Measurements from ENCODE around the gene CANT1.

The CANT1 gene

GRCh38 chr17:79039886-79040285 is 30.3 kb upstream of the CANT1 start:
- H3K4me1 ChIP-seq (ENCODE audit: insufficient read depth, poor library complexity, severe bottlenecking), result peaks cover 35% of the 10 kb centered on the region
- no peak for ATAC-seq (ENCODE audit: low read depth)
- H3K9me3 ChIP-seq (ENCODE audit: severe bottlenecking), result no peaks in the 10 kb centered on the region
- DNase-seq (ENCODE audit: low spot score), result no peak
- TF ChIP-seq CTCF (IDR thresholded peaks at IDR 0.05; ENCODE audit: poor library complexity, severe bottlenecking), result no peak
- H3K4me3 ChIP-seq (ENCODE audit: severe bottlenecking), result no peak overlapping the region
- H3K27ac ChIP-seq (ENCODE audit: poor library complexity, severe bottlenecking), result no peak overlapping the region
- H3K27me3 ChIP-seq (ENCODE audit: insufficient read depth, poor library complexity, severe bottlenecking), result no peaks in the 10 kb centered on the region
- H3K36me3 ChIP-seq (ENCODE audit: low read depth), result no peaks in the 10 kb centered on the region

GRCh38 chr17:79039171-79039570 is 29.6 kb upstream of the CANT1 start:
- H3K27ac ChIP-seq (ENCODE audit: poor library complexity, severe bottlenecking), result peak overlapping the region; percentile 79
- no peak for ATAC-seq (ENCODE audit: low read depth)

GRCh38 chr17:79038545-79039135 is 29.1 kb upstream of the CANT1 start:
- Histone ChIP-seq H3K27me3 (ENCODE audit: insufficient read depth, poor library complexity, severe bottlenecking) (no peaks in the 10 kb centered on the region), H3K36me3 (ENCODE audit: low read depth) (no peaks in the 10 kb centered on the region), H3K27ac (ENCODE audit: poor library complexity, severe bottlenecking) (peak overlapping the region; percentile 79), H3K9me3 (ENCODE audit: severe bottlenecking) (no peaks in the 10 kb centered on the region), H3K4me1 (ENCODE audit: insufficient read depth, poor library complexity, severe bottlenecking) (peaks cover 35% of the 10 kb centered on the region), H3K4me3 (ENCODE audit: severe bottlenecking) (no peak overlapping the region)
- peak; percentile 88 for DNase-seq (ENCODE audit: low spot score)
- TF ChIP-seq CTCF (IDR thresholded peaks at IDR 0.05; ENCODE audit: poor library complexity, severe bottlenecking), result no peak
- peak; percentile 76 for ATAC-seq (ENCODE audit: low read depth)

More at GRCh38 chr17:79039171-79039570, 29.6 kb upstream of the CANT1 start:
- TF ChIP-seq CTCF (IDR thresholded peaks at IDR 0.05; ENCODE audit: poor library complexity, severe bottlenecking), result no peak
- DNase-seq (ENCODE audit: low spot score), result no peak
- Histone ChIP-seq H3K9me3 (ENCODE audit: severe bottlenecking) (no peaks in the 10 kb centered on the region), H3K4me1 (ENCODE audit: insufficient read depth, poor library complexity, severe bottlenecking) (peaks cover 35% of the 10 kb centered on the region), H3K36me3 (ENCODE audit: low read depth) (no peaks in the 10 kb centered on the region), H3K27me3 (ENCODE audit: insufficient read depth, poor library complexity, severe bottlenecking) (no peaks in the 10 kb centered on the region), H3K4me3 (ENCODE audit: severe bottlenecking) (no peak overlapping the region)

GRCh38 chr17:79036596-79036995 is 27.0 kb upstream of the CANT1 start:
- Histone ChIP-seq H3K27me3 (ENCODE audit: insufficient read depth, poor library complexity, severe bottlenecking) (no peaks in the 10 kb centered on the region), H3K4me1 (ENCODE audit: insufficient read depth, poor library complexity, severe bottlenecking) (peaks cover 35% of the 10 kb centered on the region), H3K36me3 (ENCODE audit: low read depth) (no peaks in the 10 kb centered on the region), H3K27ac (ENCODE audit: poor library complexity, severe bottlenecking) (peak overlapping the region; percentile 79), H3K4me3 (ENCODE audit: severe bottlenecking) (no peak overlapping the region), H3K9me3 (ENCODE audit: severe bottlenecking) (no peaks in the 10 kb centered on the region)
- peak; percentile 83 for ATAC-seq (ENCODE audit: low read depth)
- DNase-seq (ENCODE audit: low spot score), result peak; percentile 30
- TF ChIP-seq CTCF (IDR thresholded peaks at IDR 0.05; ENCODE audit: poor library complexity, severe bottlenecking), result no peak

GRCh38 chr17:79036181-79036580 is 26.6 kb upstream of the CANT1 start:
- no peak for TF ChIP-seq CTCF (IDR thresholded peaks at IDR 0.05; ENCODE audit: poor library complexity, severe bottlenecking)
- no peak overlapping the region for H3K4me3 ChIP-seq (ENCODE audit: severe bottlenecking)
- H3K27me3 ChIP-seq (ENCODE audit: insufficient read depth, poor library complexity, severe bottlenecking), result no peaks in the 10 kb centered on the region
- DNase-seq (ENCODE audit: low spot score) (peak; percentile 14), ATAC-seq (ENCODE audit: low read depth) (no peak)
- H3K9me3 ChIP-seq (ENCODE audit: severe bottlenecking), result no peaks in the 10 kb centered on the region
- peak overlapping the region; percentile 79 for H3K27ac ChIP-seq (ENCODE audit: poor library complexity, severe bottlenecking)
- H3K36me3 ChIP-seq (ENCODE audit: low read depth), result no peaks in the 10 kb centered on the region
- peaks cover 35% of the 10 kb centered on the region for H3K4me1 ChIP-seq (ENCODE audit: insufficient read depth, poor library complexity, severe bottlenecking)
